K562 (cell line): ENCODE data around the gene TEPSIN.

ENCODE experiments used
- HNRNPLL ChIP-seq: fragments of 200-400 bp; formaldehyde crosslinking; IDR thresholded peaks from 2 replicates; pipeline ENCODE4 v1.6.1; 2017; ENCODE audit warnings: low read length, low read depth, mild to moderate bottlenecking; ENCODE audit not compliant: poor library complexity, severe bottlenecking
- JUN ChIP-seq, 2 experiments: sonication (generic) in 1 of 2; formaldehyde crosslinking in 1 of 2; IDR thresholded peaks; 2 replicates each; pipeline versions ENCODE4 v1.6.1 to v1.8.0; 2012 to 2022; ENCODE audit warnings: borderline replicate concordance in 2 of 2, mild to moderate bottlenecking in 2 of 2, improper control_type of control experiment in 1 of 2, low read depth in 1 of 2, low read length in 1 of 2, missing genetic modification reagents in 1 of 2
- KLF10 ChIP-seq: fragments of 250-450 bp; sonication (Bioruptor Pico); IDR thresholded peaks from 2 replicates; pipeline ENCODE4 v1.6.1; 2021; ENCODE audit warnings: matching md5 sums
- NFE2L1 ChIP-seq: fragments of 450-650 bp; IDR thresholded peaks from 2 replicates; pipeline ENCODE4 v1.6.1; 2016; ENCODE audit warnings: missing genetic modification characterization, low read depth, mild to moderate bottlenecking, missing compliant biosample characterization, moderate library complexity, borderline replicate concordance
- RFX5 ChIP-seq: IDR thresholded peaks from 2 replicates; pipeline ENCODE4 v1.6.1; 2011; ENCODE audit warnings: low read depth, mild to moderate bottlenecking, improper control_type of control experiment, low read length
- TARDBP ChIP-seq: fragments of 450-650 bp; IDR thresholded peaks from 2 replicates; pipeline ENCODE4 v1.6.1; 2016
- TBP ChIP-seq: optimal IDR thresholded peaks from 2 replicates; pipeline ENCODE3; 2011; ENCODE audit warnings: low read depth, low read length, improper control_type of control experiment
- ZNF146 ChIP-seq: IDR thresholded peaks from one replicate; pipeline ENCODE4 v1.6.1; 2018; ENCODE audit warnings: missing compliant biosample characterization; ENCODE audit not compliant: unreplicated experiment
- TF ChIP-seq, protein P1 (sequence below): sonication (generic); formaldehyde crosslinking; IDR thresholded peaks from 2 replicates; pipeline ENCODE4 v1.8.0; 2022; ENCODE audit warnings: mild to moderate bottlenecking, missing genetic modification reagents, borderline replicate concordance
- TF ChIP-seq, protein P2 (sequence below), 3 experiments: IDR thresholded peaks in 2 of 3; conservative IDR thresholded peaks in 1 of 3; 2 replicates each; pipeline ENCODE4 v1.5.1; 2011 to 2012; ENCODE audit warnings: low read length in 3 of 3, mild to moderate bottlenecking in 3 of 3, control low read depth in 2 of 3, improper control_type of control experiment in 1 of 3, inconsistent platforms in 1 of 3, low read depth in 1 of 3, mixed read lengths in 1 of 3, moderate library complexity in 1 of 3; ENCODE audit not compliant: insufficient read depth in 2 of 3

DNA sequence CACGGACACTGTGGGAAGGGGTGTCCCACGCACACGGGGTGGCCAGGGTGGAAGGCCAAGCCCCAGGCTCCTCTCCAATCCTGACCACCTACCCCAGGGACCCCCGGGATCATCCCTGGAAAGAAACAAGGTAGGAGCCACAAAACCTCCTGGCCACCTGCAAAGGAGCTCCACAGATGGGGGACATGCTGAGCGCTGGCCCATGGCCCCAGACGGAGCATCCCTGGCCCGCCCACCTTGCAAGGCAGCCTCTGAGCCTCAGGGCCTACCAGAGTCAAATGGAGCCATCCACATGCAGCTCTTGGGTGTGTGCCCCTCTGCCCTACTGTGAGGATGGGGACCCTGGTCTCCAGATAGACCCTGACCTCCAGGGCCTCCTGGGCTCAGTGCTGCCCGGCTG is 40.0 kb upstream of the TEPSIN start:
- TF ChIP-seq, protein P1, sequence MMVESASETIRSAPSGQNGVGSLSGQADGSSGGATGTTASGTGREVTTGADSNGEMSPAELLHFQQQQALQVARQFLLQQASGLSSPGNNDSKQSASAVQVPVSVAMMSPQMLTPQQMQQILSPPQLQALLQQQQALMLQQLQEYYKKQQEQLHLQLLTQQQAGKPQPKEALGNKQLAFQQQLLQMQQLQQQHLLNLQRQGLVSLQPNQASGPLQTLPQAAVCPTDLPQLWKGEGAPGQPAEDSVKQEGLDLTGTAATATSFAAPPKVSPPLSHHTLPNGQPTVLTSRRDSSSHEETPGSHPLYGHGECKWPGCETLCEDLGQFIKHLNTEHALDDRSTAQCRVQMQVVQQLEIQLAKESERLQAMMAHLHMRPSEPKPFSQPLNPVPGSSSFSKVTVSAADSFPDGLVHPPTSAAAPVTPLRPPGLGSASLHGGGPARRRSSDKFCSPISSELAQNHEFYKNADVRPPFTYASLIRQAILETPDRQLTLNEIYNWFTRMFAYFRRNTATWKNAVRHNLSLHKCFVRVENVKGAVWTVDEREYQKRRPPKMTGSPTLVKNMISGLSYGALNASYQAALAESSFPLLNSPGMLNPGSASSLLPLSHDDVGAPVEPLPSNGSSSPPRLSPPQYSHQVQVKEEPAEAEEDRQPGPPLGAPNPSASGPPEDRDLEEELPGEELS (CRISPR knock-in tag) = no peak
- TF ChIP-seq HNRNPLL (no peak), TARDBP (no peak), NFE2L1 (no peak), JUN (IDR thresholded peaks at IDR 0.05; ENCODE audit: borderline replicate concordance, low read depth, low read length) (no peak), JUN (CRISPR knock-in tag; IDR thresholded peaks at IDR 0.05; ENCODE audit: borderline replicate concordance) (no peak), KLF10 (CRISPR knock-in tag) (no peak), RFX5 (no peak), TBP (no peak), ZNF146 (no peak)
- TF ChIP-seq, protein P2, sequence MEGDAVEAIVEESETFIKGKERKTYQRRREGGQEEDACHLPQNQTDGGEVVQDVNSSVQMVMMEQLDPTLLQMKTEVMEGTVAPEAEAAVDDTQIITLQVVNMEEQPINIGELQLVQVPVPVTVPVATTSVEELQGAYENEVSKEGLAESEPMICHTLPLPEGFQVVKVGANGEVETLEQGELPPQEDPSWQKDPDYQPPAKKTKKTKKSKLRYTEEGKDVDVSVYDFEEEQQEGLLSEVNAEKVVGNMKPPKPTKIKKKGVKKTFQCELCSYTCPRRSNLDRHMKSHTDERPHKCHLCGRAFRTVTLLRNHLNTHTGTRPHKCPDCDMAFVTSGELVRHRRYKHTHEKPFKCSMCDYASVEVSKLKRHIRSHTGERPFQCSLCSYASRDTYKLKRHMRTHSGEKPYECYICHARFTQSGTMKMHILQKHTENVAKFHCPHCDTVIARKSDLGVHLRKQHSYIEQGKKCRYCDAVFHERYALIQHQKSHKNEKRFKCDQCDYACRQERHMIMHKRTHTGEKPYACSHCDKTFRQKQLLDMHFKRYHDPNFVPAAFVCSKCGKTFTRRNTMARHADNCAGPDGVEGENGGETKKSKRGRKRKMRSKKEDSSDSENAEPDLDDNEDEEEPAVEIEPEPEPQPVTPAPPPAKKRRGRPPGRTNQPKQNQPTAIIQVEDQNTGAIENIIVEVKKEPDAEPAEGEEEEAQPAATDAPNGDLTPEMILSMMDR (IDR thresholded peaks at IDR 0.05 in 2 of 3, conservative IDR thresholded peaks at IDR 0.05 in 1 of 3; ENCODE audit: insufficient read depth in 2 of 3, low read depth in 1 of 3, low read length in 3 of 3) = no peak
